ENCODE data around the gene CSNK1D. TPM values are rescaled to one million over a fixed set of nuclear protein-coding genes. Genes with fewer than 3 reads are reported as not detected.

The CSNK1D gene
- total and polyA plus RNA-seq, 8 donors = 55.9 to 180 (median 89.1) TPM

GRCh38 chr17:82200743-82201497 is 72.6 kb downstream of the CSNK1D start:
- peaks cover 5 to 16% (median 10%) of the 10 kb centered on the region in 4 donors for H3K4me1 ChIP-seq
- no peak overlapping the region for H3K27ac ChIP-seq
- H3K4me3 ChIP-seq = no peak overlapping the region
- 74 to 87% (median 77%) methylated on average over 13 of the region's 13 CpGs for WGBS, 5 donors
- peak in 1 of 2 donors; percentile 64 for DNase-seq
- intact Hi-C loops (cut with DNase I; ENCODE audit: low total_unique reads) = no loop called here
- peaks cover 8 to 44% (median 42%) of the 10 kb centered on the region in 4 donors for H3K36me3 ChIP-seq
- H3K27me3 ChIP-seq = no peaks in the 10 kb centered on the region
- no peak for TF ChIP-seq POLR2A (IDR thresholded peaks at IDR 0.05)
- no peak for TF ChIP-seq POLR2AphosphoS5 (IDR thresholded peaks at IDR 0.05)
- TF ChIP-seq EP300 (IDR thresholded peaks at IDR 0.05) = no peak
- TF ChIP-seq CTCF (IDR thresholded peaks at IDR 0.05) = no peak
- no peaks in the 10 kb centered on the region for H3K9me3 ChIP-seq

- no peak for DNase-seq
- Histone ChIP-seq H3K4me3 (no peak overlapping the region), H3K27me3 (no peaks in the 10 kb centered on the region), H3K36me3 (peaks cover 8 to 49% (median 48%) of the 10 kb centered on the region in 4 donors), H3K4me1 (peaks cover 0 to 12% (median 3%) of the 10 kb centered on the region in 4 donors), H3K27ac (no peak overlapping the region), H3K9me3 (no peaks in the 10 kb centered on the region)
- intact Hi-C loops (cut with DNase I; ENCODE audit: low total_unique reads) = no loop called here
- no peak for TF ChIP-seq CTCF (IDR thresholded peaks at IDR 0.05)
- TF ChIP-seq POLR2AphosphoS5 (IDR thresholded peaks at IDR 0.05) = no peak
- no peak for TF ChIP-seq POLR2A (IDR thresholded peaks at IDR 0.05)
- no peak for TF ChIP-seq EP300 (IDR thresholded peaks at IDR 0.05)
- WGBS, 5 donors = 88 to 92% (median 92%) methylated on average over 14 to 17 of the region's 17 CpGs
Observed at GRCh38 chr17:82200135-82200534, 73.4 kb downstream of the CSNK1D start.

GRCh38 chr17:82199496-82199895 is 74.0 kb downstream of the CSNK1D start:
- H3K27me3 ChIP-seq = no peaks in the 10 kb centered on the region
- no peak for DNase-seq
- WGBS, 5 donors = 88 to 97% (median 95%) methylated on average over 12 of the region's 12 CpGs
- no peak overlapping the region for H3K27ac ChIP-seq
- no peaks in the 10 kb centered on the region for H3K9me3 ChIP-seq
- intact Hi-C loops (cut with DNase I; ENCODE audit: low total_unique reads) = no loop called here
- H3K4me3 ChIP-seq = no peak overlapping the region
- H3K36me3 ChIP-seq = peaks cover 13 to 55% (median 54%) of the 10 kb centered on the region in 4 donors
- peaks cover 0 to 6% (median 0%) of the 10 kb centered on the region in 4 donors for H3K4me1 ChIP-seq
- TF ChIP-seq CTCF (IDR thresholded peaks at IDR 0.05) = no peak
- TF ChIP-seq POLR2AphosphoS5 (IDR thresholded peaks at IDR 0.05) = no peak
- TF ChIP-seq POLR2A (IDR thresholded peaks at IDR 0.05) = no peak

- Histone ChIP-seq H3K4me3 (no peak overlapping the region), H3K9me3 (no peaks in the 10 kb centered on the region), H3K27me3 (no peaks in the 10 kb centered on the region), H3K4me1 (peaks cover 0 to 5% (median 0%) of the 10 kb centered on the region in 4 donors), H3K27ac (no peak overlapping the region), H3K36me3 (peaks cover 21 to 69% (median 68%) of the 10 kb centered on the region in 4 donors)
- intact Hi-C loops (cut with DNase I; ENCODE audit: low total_unique reads) = no loop called here
- TF ChIP-seq POLR2A (IDR thresholded peaks at IDR 0.05) (no peak), POLR2AphosphoS5 (IDR thresholded peaks at IDR 0.05) (no peak), EP300 (IDR thresholded peaks at IDR 0.05) (no peak), CTCF (IDR thresholded peaks at IDR 0.05) (no peak)
- 84 to 97% (median 87%) methylated on average over 4 of the region's 4 CpGs for WGBS, 5 donors
- DNase-seq = no peak
Observed at GRCh38 chr17:82198092-82198491, 75.4 kb downstream of the CSNK1D start.

Measured in stomach (tissue), 9 donors.